HCEC 1CT (cell line): Measurements from ENCODE around the gene PCDHGA1.

Experiments used
- DNase-seq: peaks from one replicate; pipeline ENCODE4 v3.0.0-alpha.2; 2017

The PCDHGA1 gene

GRCh38 chr5:141515141-141515540 is 184.8 kb downstream of the PCDHGA1 start:
- DNase-seq: no peak

GRCh38 chr5:141515946-141516671 is 185.8 kb downstream of the PCDHGA1 start:
- DNase-seq: no peak

- no peak for DNase-seq
Observed at GRCh38 chr5:141516672-141517025, 186.3 kb downstream of the PCDHGA1 start.

- DNase-seq: no peak
Observed at GRCh38 chr5:141517312-141517711, 187.0 kb downstream of the PCDHGA1 start.

GRCh38 chr5:141517880-141518617 is 187.7 kb downstream of the PCDHGA1 start:
- DNase-seq: peak; percentile 69

- peak; percentile 25 for DNase-seq
Observed at GRCh38 chr5:141518618-141519015, 188.3 kb downstream of the PCDHGA1 start.

- no peak for DNase-seq
Observed at GRCh38 chr5:141519605-141520565, 189.6 kb downstream of the PCDHGA1 start.

GRCh38 chr5:141521244-141521781 is 191.0 kb downstream of the PCDHGA1 start:
- DNase-seq: peak; percentile 99

- DNase-seq: no peak
Observed at GRCh38 chr5:141522301-141522700, 192.0 kb downstream of the PCDHGA1 start.

- DNase-seq: no peak
Observed at GRCh38 chr5:141523991-141524390, 193.7 kb downstream of the PCDHGA1 start.

GRCh38 chr5:141524604-141525597 is 194.6 kb downstream of the PCDHGA1 start:
- peak; percentile 96 for DNase-seq

GRCh38 chr5:141525653-141526052 is 195.3 kb downstream of the PCDHGA1 start:
- no peak for DNase-seq

- DNase-seq: no peak
Observed at GRCh38 chr5:141527426-141527825, 197.1 kb downstream of the PCDHGA1 start.

- DNase-seq: no peak
Observed at GRCh38 chr5:141528291-141528984, 198.1 kb downstream of the PCDHGA1 start.

GRCh38 chr5:141529002-141529401 is 198.7 kb downstream of the PCDHGA1 start:
- DNase-seq: peak; percentile 68

GRCh38 chr5:141529873-141530272 is 199.6 kb downstream of the PCDHGA1 start:
- no peak for DNase-seq

GRCh38 chr5:141532726-141533125 is 202.4 kb downstream of the PCDHGA1 start:
- DNase-seq: peak; percentile 38

GRCh38 chr5:141533897-141534296 is 203.6 kb downstream of the PCDHGA1 start:
- peak; percentile 22 for DNase-seq

- DNase-seq: no peak
Observed at GRCh38 chr5:141534492-141535213, 204.3 kb downstream of the PCDHGA1 start.

GRCh38 chr5:141543053-141543452 is 212.7 kb downstream of the PCDHGA1 start:
- DNase-seq: no peak
